Astrocyte (in vitro differentiated cells and primary cell): ENCODE results near the gene FBXL13.

Source experiments
- CTCF ChIP-seq: IDR thresholded peaks from 2 replicates; pipeline ENCODE4 v1.5.1; 2011; ENCODE audit warnings: low read depth, mild to moderate bottlenecking, inconsistent platforms, low read length, moderate library complexity; ENCODE audit not compliant: insufficient read depth
- EZH2 ChIP-seq: IDR thresholded peaks from 2 replicates; pipeline ENCODE4 v1.6.1; 2012; ENCODE audit warnings: mild to moderate bottlenecking, low read length, inconsistent platforms; ENCODE audit not compliant: insufficient read depth

- TF ChIP-seq CTCF (no peak), EZH2 (no peak)
These were observed 93.1 kb downstream of the FBXL13 start for GRCh38 chr7:102981451-102981850.
